Inflammatory macrophage treated with lipopolysaccharide for 1 hour (primary cell): Measurements from ENCODE around the gene USP13.
"Not testable (repeated sequence)": the region's sequence is repeated elsewhere in the genome, so short reads cannot be mapped to it uniquely, and the experiment has no call there.

ENCODE experiments used
- DNase-seq, 2 donors: peaks; one replicate each; pipeline ENCODE4 v3.0.0-alpha.2; 2020 to 2022

Gene USP13, protein sequence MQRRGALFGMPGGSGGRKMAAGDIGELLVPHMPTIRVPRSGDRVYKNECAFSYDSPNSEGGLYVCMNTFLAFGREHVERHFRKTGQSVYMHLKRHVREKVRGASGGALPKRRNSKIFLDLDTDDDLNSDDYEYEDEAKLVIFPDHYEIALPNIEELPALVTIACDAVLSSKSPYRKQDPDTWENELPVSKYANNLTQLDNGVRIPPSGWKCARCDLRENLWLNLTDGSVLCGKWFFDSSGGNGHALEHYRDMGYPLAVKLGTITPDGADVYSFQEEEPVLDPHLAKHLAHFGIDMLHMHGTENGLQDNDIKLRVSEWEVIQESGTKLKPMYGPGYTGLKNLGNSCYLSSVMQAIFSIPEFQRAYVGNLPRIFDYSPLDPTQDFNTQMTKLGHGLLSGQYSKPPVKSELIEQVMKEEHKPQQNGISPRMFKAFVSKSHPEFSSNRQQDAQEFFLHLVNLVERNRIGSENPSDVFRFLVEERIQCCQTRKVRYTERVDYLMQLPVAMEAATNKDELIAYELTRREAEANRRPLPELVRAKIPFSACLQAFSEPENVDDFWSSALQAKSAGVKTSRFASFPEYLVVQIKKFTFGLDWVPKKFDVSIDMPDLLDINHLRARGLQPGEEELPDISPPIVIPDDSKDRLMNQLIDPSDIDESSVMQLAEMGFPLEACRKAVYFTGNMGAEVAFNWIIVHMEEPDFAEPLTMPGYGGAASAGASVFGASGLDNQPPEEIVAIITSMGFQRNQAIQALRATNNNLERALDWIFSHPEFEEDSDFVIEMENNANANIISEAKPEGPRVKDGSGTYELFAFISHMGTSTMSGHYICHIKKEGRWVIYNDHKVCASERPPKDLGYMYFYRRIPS

DNA sequence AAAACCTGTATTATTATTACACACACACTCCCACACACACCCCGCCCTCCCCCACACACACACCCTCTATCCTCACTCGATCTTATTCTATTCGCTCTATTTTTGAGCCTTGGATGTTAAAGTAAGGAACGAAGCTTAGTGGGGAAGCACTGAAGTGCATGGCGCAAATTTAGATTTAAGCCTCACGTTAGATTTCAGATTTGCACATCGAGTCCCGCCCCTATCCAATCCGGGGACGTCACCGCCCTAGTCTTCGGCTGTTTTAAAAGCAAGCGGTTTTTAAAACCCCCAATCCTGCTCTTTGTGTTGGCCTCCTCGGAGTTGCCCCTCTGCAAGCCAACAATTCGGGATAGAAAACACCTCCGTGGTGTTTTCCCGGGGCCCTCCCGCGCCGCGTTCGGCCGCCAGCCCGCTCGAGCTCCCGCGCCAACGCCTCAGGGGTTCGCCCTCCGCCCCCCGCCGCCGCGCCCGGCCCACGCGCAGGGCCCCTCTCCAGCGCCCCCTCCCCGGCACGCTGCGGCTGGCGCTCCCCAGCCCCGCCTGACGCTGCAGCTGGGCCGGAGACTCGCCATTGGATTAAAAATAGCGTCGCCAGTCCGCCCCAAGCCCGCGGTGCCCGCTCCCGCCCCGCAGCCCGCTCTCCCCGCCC is at the start of gene USP13:
Gene USP13, plus strand, starts transcription at position 594 of the 649 bp plus-strand sequence. CDS start 186 bp downstream, outside the sequence.
- DNase-seq: peak; percentile 67 to 81

DNA sequence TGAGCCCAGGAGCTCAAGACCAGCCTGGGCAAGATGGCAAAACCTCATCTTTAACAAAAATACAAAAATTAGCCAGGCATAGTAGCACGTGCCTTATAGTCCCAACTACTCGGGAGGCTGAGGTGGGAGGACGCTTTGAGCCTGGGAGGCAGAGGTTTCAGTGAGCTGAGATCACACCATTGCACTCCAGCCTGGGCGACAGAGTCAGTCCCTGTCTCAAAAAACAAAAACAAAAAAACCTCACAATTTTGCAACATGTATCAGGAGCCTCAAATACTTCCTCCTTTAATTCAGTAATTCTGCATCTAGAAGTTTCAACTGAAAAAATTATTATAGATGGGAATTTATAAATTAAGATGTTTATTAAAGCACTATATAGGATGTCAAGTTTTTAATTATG is 49.5 kb upstream of the USP13 start:
- peak; percentile 41 to 55 for DNase-seq

DNA sequence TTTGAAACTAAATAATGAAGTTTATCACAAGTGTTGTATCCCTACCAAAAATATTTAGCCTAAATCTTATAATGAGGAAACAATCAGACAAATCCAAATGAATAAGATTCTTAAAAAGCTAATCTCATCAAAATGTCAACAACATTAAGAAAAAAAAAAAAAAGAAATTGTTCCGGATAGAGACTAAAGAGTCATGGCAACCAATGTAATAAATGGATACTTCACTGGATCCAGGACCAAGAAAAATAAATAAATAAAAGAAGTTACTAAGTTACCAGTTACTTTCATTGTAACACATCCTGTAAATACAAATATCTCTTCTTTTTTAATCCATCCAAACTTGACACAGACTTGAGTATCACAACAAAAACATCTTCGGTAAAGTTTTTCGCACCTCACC is 49.0 kb upstream of the USP13 start:
- DNase-seq: no peak

DNA sequence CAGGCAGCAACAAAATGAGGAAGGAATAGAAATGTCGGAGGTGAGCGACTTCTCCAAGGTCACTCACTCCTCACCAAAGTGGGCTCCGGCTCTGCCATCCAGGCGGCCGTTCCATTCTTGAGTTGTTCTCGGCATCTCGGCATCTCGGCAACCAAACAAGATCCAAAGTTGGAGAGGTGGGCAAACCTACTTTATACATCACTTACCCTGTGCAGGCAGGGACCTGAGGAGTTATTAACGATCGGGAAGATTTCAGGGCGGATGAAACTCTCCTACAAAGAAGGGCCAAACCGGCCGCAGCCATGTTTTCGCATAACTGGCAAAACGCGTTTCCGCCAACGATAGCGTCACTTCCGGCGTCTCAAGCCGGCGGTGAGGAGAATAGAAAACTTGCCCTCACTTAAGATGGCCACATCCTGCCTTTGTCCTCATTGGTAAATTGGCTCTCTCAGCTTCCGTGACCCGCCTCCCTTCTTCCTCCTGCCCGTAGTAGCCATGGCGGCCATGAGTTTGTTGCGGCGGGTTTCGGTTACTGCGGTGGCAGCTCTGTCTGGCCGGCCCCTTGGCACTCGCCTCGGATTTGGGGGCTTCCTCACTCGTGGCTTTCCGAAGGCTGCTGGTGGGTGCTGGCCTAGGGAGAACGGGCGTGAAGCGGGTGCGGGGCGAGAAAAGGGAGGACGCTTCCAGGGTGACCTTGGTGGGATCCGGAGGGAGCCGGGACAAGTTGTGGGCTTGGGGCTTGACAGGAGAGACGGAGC is 48.3 kb upstream of the USP13 start, which contains the start of the genes MRPL47 and NDUFB5:
Gene MRPL47, minus strand, starts transcription at position 318 of the 758 bp plus-strand sequence. Its CDS starts 14 bp downstream, at position 304.
Gene NDUFB5, plus strand, starts transcription at position 474 of the 758 bp plus-strand sequence. Its CDS starts 22 bp downstream, at position 496.
- DNase-seq: peak; percentile 96

DNA sequence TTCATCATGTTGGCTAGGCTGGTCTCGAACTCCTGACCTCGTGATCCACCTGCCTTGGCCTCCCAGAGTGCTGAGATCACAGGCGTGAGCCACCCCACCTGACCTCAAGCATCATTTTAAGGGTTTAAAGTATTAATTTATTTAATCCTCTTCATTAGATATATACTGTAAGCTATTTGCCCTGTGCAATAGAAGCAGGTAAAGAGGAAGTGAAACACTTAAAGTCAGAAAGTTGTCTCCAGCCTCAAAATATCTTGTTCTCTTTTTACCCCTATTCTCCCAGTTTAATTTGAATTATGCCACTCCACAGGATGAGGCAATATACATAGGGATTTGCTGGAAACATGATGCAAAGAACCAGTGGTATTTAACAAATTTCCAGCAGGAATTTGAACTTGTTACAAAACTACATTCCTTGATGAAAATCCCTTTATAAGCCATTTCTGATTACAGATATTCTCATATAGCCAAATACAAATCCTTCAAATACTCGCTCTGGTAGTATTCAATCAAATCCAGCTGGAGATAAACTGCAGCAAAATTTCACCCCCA is 46.2 kb upstream of the USP13 start:
- no peak for DNase-seq

DNA sequence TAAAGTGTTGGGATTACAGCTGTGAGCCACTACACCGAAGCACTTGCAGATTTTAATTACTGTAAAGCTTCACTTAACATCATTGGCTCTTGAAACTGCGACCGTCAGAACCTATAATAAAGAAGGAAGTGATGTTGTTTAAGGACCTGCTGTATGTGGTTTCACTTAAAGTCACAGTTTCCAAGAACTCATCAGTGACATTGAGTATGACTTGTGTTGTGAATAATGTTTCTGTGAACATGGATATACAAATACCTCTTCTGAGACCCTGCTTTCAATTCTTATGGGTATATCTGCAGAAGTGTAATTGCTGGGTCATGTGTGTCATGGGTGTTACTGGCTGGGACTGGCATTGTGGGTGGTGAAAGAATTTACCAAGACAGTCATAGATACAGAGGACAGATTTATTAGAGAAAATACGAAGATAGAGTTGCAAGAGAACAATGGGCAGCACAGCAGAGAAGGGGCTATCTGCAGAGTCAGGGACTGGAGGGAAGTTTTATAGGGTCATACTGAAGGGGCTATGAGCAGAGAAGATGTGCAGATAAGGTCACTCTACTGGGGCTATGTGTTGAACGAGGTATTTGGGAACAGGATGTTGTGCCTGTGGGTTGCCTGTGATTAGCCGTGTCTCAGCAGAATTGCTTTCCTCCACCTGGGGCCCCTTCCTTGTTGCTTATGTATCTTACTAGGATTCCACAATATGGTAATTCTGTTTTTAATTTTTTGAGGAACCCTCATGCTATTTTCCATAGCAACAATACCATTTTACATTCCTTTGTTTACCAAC is 43.7 kb upstream of the USP13 start:
- peak; percentile 10 to 24 for DNase-seq

DNA sequence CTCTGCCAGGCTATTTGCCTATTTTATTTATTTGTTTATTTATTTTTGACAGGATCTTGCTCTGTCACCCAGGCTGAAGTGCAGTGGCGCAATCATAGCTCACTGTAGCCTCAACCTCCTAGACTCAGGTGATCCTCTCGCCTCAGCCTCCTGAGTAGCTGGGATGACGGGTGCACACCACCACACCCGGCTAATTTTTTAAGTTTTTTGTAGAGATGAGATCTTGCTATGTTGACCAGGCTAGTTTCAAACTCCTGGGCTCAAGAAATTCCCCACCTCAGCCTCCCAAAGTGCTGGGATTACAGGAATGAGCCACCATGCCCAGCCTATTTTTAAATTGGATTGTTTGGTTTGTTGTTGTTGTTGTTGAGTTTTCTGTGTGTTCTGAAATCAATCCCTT is 42.8 kb upstream of the USP13 start:
- no peak for DNase-seq

DNA sequence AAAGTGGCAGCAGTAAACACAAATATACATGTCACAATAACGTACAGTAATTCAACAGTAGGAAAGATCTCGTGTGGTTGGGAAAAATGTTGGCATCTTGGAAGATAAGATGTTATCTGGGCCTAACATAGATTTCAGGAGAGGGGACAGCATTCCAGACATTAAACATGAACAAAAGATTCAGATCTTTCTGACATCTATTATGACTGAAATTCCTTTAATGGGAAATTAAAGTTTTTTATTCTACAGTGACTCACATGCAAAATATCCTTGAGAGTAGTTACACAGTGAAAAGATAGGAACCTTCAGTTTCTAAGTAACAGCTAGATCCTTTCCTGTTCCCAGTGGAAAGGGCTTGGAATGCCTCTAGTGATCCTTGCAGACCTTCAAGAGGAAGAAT is 39.0 kb upstream of the USP13 start:
- no peak for DNase-seq

DNA sequence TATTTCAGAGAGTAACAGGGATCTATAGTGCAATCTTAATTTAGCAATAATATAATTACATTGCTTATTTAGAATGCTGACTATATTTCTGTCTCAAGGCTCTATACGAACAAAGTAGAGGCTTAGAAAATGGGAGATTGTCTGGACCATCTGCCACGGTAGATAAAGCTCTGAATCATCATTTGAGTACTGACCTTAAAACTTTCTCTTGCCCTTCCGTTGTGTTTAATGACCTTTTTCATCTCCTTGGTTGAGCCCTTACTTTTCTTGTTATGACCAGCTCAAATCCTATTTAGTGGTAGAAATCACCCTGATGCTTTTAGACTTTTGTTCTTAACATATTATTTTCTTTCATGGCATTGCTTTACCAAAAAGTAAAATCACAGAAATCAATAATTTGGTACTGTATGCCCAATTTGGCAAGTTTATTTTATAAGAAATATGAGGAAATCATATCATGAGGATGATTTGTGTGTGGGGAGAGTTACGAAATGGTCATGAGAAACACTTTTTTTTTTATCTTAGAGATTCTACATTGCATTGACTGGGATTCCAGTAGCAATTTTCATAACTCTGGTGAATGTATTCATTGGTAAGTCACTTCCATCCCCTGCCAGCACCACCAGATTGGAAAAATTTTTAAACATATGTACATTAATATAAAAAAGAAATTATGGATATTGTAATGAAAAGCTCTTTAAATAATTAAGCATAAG is 37.2 kb upstream of the USP13 start:
- DNase-seq: peak; percentile 35 to 51

DNA sequence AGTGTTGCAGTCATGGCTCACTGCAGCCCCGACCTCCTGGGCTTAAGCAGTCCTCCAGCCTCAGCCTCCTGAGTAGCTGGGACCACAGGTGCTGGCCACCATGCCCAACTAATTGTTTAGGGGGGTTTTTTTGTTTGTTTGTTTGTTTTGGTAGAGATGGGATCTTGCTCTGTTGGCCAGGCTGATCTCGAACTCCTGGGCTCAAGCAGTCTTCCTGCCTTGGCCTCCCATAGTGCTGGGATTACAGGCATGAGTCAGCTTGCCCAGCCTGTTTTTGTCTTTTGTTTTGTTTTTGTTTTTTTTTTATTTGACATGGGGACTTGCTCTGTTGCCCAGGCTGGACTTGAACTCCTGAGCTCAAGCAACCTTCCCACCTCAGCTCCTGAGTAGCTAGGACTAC is 30.8 kb upstream of the USP13 start:
- DNase-seq: no peak

DNA sequence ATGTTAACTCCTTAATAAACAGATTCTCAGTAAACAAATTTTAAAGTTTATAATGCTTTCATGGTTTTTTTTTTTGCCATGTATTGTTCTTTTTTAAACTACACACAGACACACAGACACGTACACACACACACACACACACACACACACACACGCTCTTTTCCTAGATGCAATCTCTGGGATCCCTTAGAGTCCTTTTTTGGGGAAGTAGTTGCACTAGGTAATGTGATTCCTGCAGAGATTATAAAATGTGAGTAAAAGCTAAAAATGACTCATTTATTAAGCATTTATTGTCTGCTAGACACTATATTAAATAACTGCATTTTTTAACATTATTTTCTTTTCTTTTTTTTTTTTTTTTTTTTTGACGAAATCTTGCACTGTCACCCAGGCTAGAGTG is 28.4 kb upstream of the USP13 start:
- DNase-seq: no peak

DNA sequence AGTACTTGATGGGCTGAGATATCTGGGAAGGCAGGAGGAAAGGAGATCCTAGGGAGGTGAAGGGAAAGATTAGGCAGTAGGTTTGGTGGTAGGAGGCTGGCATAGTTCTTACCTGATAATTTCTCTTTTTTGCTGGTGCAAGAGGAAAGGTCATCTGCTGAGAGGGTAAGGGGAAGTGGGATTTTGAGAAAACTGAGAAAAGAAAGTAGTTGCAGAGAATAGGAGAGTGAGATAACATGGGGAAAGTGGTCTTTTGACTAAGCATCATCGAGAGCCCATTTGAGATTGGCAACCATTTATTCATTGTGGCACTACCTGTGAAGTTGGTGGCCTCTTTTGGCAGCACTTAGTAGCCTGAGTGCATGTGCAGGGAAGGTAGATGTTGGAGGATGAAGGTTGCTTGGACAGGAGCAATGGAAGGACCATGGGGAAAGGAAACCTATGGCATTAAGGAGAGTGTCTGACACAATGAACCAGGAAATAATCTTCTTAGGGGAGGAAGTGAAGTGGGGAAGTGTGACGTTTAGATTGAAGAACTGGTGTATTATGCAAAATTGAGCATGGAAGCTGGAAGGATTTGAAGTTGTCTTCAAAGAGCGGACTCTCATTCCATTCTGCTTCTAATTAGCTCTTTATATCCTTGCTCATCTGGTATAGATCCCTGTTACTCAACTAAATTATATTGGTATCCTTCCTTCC is 21.9 kb upstream of the USP13 start:
- DNase-seq: no peak

DNA sequence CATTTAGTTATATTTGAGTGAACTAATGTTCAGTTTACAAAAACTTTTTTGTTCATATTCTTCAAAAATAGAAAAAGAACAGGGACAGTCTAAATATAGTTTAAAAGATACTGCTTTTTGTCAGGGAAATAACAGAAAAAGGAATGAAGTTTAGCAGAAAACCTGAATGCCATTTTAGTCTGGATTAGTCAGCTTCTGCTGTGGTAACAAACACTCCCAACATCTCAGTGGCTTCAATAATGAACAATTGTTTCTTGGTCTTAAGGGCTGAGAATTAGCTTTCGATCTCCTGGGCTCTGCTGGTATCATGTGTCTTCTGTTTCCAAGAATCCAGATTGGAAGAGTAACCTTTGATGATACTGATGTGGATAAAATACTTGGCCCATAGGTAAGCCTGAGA is 12.4 kb upstream of the USP13 start:
- no peak for DNase-seq

DNA sequence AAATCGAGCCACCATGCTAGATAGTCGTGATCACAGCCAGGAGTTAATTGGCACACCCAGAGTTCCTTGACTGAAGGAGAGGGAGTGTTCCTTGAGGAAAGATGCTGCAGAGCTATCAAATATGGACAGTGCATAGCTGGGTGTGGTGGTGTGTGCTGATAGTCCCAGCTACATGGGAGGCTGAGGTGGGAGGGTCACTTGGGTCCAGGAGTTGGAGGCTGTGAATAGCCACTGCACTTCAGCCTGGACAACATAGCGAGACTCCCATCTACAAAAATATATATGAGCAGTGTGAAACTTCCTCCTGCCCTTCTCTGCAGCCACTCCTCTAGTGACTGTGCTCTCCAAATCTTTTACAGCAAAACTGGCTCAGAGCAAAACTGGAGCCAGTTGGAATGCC is 10.0 kb upstream of the USP13 start:
- no peak for DNase-seq

DNA sequence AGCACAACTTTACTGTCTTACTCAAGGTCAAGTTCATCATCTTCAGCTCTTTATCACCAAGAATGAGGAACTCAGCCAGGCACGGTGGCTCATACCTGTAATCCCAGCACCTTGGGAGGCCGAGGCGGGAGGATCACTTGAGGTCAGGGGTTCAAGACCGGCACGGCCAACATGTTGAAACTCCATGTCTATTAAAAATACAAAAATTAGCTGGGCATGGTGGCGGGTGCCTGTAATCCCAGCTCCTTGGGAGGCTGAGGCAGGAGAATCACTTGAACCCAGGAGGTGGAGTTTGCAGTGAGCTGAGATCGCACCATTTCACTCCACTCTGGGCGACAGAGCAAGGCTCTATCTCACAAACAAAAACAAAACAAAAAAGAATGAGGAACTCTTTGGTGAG is 9.0 kb upstream of the USP13 start:
- not testable (repeated sequence) for DNase-seq

DNA sequence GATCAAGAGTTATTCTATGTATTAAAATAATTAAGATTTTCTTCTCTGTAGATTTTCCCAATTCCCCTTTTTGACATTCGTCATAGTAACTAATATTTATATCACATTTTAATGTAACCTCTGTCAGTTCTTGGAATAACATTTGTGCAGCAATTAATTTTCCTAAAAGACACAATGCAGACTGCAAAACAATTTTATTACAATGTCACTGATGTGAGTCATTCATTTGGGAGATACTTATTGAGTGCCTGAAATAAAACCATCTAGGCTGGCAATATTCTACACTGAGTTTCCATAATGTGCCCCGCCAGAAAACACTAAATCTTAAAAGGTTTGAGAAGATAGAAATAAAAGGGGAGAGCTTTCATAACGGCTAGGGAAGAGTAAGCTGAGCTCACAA is 6.7 kb upstream of the USP13 start:
- no peak for DNase-seq

DNA sequence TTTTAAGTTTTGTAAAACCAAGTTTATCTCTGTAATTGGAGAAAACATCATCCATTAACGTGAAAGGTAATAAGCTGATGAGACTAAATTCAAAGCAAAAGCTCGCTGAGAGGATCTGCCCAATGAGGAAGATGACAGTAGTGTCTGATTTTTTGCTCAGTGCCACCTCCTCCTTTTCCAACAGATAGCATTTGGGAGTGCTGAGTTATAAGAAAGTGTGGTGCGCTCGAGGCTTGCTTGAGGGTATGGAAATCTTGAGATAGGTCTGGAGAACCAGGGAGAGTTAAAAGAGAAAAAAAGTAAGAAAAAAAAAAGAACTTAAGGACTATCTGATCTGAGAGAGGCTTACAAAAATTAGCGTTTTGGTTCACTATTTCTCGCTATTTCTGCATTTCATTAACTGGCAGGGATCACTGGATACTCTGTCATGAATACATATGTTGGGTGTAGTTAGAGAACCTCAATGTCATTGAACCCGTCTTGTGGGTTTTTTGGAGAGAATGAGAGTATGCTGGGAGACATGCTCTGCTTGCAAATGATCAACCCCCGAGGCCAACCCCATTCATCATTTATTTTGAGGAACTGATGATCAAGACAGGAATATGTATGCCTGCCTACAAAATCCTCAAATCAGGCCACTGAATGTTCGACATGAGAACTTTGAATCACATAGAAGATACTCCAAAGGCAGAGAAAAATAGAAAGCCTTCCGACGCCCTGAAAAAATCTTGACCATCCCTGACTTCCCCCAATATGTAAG is 973 bp upstream of the USP13 start:
- peak in 1 of 2 donors; percentile 26 for DNase-seq

DNA sequence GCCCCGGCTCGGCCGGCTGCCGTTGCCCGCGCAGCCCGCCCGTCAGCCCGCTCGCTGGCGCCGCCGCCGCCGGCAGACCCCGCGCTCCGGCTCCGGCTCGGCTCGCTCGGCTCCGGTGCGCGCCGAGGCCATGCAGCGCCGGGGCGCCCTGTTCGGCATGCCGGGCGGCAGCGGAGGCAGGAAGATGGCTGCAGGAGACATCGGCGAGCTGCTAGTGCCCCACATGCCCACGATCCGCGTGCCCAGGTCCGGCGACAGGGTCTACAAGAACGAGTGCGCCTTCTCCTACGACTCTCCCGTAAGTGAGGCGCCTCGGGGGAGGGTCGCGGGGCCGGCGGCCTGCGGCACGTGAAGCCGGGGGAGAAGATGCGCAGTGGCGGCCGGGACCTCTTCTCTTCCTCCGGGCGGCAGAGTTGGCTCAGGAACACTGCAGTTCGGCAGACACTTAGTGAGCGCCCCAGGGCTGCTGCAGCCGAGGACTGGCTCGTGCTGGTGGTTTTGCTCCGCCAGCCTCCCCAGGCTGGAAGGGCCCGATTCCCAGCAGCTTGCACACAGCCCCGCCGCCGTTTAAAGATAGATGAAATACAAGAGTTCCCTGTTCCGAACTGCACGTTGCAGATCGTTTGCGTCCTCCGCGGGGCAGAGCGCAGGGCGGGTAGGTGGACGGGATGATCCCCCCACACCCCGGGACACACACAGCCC is 407 bp downstream of the USP13 start:
- peak; percentile 44 to 50 for DNase-seq
